Posterior cingulate gyrus (tissue), 11 donors: ENCODE results near the gene ITGA11.

Source experiments
- DNase-seq, 10 donors: peaks; one replicate each; pipeline versions ENCODE4 v3.0.0 to v3.0.0-alpha.2; 2020 to 2021; ENCODE audit warnings: mixed read lengths in 3 of 10
- intact Hi-C: fragments of 100-400 bp; cut with DNase I; formaldehyde crosslinking; loops from one replicate; pipeline ENCODE4 v1.15.1; 2023

The ITGA11 gene, protein sequence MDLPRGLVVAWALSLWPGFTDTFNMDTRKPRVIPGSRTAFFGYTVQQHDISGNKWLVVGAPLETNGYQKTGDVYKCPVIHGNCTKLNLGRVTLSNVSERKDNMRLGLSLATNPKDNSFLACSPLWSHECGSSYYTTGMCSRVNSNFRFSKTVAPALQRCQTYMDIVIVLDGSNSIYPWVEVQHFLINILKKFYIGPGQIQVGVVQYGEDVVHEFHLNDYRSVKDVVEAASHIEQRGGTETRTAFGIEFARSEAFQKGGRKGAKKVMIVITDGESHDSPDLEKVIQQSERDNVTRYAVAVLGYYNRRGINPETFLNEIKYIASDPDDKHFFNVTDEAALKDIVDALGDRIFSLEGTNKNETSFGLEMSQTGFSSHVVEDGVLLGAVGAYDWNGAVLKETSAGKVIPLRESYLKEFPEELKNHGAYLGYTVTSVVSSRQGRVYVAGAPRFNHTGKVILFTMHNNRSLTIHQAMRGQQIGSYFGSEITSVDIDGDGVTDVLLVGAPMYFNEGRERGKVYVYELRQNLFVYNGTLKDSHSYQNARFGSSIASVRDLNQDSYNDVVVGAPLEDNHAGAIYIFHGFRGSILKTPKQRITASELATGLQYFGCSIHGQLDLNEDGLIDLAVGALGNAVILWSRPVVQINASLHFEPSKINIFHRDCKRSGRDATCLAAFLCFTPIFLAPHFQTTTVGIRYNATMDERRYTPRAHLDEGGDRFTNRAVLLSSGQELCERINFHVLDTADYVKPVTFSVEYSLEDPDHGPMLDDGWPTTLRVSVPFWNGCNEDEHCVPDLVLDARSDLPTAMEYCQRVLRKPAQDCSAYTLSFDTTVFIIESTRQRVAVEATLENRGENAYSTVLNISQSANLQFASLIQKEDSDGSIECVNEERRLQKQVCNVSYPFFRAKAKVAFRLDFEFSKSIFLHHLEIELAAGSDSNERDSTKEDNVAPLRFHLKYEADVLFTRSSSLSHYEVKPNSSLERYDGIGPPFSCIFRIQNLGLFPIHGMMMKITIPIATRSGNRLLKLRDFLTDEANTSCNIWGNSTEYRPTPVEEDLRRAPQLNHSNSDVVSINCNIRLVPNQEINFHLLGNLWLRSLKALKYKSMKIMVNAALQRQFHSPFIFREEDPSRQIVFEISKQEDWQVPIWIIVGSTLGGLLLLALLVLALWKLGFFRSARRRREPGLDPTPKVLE

DNA sequence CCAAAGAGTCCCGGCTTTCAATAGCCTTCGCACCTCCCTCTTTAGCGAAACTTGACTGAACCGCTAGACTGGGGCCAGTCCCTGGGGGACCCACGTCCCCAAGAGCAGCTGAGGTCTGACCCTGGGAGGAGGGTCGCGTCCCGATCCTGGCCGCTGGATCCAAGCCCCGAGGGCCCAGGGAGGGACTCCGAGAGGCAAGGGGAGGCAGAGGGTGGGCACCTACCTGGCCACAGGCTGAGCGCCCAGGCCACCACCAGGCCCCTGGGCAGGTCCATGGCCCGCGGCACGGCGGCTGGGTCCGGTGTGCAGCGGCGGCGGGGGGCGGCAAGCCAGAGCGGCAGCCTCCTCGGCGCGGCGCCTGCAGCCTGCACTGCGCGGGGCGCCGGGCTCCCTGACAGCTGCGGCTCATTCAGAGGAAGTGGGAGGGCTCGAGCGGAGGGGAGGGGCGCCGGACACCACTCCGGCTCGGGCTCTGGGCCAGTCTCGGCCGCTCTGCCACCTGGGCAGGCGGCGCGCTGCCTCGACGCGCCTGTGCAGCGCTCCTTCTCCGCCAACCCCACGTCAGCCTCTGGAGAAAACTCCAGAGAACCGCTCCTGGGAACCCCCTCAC, at the start of gene ITGA11:
Gene ITGA11 (minus strand): TSS at position 372 of the 610 bp plus-strand sequence. CDS start 97 bp downstream, at position 275.
- peak in 4 of 10 donors; percentile 13 to 78 (median 60) for DNase-seq
- intact Hi-C loops: no loop called here

DNA sequence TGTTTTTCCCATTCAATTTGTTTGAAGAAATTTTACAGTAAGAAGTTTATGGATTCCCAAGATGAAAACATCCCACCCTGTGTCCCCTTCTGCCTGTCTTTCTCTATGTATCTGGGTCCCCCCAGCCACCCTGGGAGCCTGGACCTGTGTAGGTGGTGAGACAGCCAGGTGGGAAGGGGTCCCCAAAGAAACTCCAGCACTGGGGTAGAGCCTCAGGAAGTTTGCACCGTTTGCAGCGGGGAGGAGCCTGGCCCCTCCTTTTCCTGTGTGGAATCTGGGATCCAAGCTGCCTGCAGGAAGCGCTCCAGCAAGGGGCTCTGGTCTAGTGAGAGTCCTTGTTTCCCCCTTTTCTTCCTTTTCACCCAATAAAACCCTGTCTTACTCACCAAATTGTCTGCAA, 49.4 kb upstream of the ITGA11 start:
- no peak for DNase-seq
- intact Hi-C loops: no loop called here

DNA sequence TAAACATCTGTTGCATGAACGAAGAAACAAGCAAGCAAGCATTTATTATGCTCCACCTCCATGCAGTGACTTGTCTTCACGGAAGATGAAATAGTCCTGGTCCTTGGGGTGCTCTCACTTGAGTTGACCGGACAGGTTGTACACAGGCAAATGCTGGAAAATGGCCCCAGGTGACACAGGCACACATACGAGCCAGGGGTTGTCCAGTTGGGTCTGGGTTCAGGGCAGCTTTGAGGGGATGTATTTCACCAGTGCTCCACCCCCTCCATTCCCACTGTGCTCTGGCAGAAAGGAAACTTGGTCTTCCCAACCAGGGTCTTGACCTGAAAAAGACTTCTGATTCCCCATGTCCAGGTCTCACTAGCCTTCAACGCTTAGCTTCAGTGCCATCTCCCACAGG, 48.3 kb upstream of the ITGA11 start:
- intact Hi-C loops: no loop called here
- DNase-seq: peak in 1 of 10 donors; percentile 22

DNA sequence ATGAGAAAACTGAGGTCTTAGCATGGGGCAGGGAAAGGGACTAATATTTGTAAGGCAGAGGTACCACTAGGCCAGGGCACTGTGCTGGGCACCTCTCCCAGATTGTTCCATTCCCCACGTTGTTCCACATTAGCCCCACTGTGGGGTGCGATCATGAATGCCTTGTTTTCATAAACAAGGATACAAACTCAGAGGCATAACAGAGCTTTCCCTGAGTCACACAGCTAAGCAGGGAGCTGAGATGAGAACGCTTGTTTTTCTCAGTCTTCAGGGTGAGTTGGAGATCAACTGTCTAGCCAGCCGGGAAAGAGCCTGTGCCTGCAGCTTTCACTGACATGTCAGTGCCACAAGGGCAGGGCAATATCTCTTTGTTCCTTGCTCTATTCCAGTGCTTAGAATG, 47.9 kb upstream of the ITGA11 start:
- DNase-seq: peak in 1 of 10 donors; percentile 49
- intact Hi-C loops: no loop called here

DNA sequence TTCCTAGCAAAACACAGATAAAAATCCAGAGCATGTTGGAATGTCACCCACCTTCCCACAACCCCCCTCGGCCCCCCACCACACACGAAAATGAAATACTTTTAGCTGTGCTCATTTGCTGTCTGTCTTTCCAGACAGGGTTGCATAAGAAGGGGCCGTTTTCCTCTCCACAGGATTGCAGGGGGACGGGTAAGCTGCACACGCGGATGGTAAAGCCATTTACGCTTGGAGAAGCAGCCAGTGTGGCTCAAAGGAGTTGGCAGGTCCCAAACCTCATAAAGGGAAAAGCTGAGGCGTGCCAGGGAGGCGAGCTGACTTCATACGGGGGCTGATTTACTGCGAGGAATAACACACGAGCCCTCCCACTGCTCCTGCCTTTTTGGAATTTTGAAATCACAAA, 47.4 kb upstream of the ITGA11 start:
- intact Hi-C loops: no loop called here
- peak in 7 of 10 donors; percentile 19 to 89 (median 51) for DNase-seq

DNA sequence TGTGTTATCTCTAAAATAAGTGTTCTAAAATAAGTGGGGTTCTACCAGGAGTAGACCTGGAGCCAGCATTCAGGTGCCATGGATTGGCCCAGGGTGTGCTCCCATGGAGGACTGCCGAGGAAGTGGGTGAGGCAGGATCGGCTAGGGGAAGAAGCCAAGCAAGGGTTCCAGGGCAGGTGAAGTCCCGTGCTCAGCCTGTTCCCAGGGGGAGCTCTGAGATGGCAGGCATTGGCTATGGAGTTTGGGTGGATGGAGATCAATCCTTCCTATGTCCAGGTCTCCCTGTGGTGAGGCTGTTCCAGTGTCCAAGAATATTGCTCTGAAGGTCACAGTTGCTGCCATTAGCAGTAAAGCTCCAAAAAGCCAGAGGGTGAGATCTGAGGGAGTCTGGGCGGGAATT, 46.9 kb upstream of the ITGA11 start:
- intact Hi-C loops: no loop called here
- DNase-seq: peak in 1 of 10 donors; percentile 68

DNA sequence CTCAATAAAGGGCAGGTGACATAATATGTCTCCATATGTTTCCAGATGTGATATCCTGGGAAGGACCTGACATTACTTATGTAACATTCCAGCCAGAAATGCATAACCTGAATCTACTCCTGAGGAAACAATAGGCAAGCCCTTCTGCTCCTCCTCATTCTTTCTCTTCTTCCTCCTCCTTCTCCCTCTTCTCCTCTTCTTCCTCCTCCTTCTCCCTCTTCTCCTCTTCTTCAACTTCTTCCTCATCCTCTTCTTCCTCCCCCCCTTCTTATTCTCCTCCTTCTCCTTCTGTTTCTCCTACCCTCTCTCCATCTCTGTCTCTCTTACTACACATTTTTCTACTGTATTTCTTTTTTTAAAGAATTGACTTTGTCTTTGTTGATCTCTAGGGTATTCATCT, 43.5 kb upstream of the ITGA11 start:
- no peak for DNase-seq
- intact Hi-C loops: no loop called here

DNA sequence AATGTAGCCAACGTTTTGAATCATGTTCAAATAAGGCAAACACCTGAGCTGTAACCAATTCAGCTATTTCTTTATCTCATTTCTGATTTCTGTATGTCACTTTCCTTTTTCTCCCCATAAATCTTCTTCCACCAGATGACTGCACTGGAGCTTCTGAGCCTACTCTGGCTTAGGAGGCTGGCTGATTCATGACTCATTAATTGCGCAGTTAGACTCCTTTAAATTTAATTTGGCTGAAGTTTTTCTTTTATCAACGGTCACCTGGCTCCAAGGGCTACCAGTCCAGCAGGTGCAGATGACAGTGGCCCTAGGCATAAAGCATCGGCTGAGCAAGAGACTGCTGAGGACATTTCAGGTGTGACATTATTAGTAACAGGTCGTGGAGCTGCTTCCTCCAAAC, 39.6 kb upstream of the ITGA11 start:
- intact Hi-C loops: no loop called here
- no peak for DNase-seq

DNA sequence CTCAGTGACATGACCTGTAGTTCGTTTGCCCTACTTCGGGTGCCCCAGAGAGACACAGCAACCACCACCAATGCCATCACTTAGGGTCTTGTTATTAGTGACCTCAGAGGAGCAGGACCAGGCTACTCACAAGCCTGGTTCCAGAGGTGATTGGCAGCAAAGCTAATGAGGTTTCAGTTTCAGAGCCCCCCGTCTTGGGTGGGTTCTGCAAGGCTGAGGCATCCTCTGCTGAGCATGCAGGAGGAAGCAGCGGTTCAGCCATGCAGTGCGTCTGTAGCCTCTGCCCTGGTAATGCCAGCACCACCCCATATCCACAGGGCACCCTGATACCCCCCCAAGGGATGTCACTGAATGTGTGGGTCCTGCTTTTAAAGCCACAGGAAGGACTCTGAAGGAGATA, 39.0 kb upstream of the ITGA11 start:
- intact Hi-C loops: no loop called here
- no peak for DNase-seq

DNA sequence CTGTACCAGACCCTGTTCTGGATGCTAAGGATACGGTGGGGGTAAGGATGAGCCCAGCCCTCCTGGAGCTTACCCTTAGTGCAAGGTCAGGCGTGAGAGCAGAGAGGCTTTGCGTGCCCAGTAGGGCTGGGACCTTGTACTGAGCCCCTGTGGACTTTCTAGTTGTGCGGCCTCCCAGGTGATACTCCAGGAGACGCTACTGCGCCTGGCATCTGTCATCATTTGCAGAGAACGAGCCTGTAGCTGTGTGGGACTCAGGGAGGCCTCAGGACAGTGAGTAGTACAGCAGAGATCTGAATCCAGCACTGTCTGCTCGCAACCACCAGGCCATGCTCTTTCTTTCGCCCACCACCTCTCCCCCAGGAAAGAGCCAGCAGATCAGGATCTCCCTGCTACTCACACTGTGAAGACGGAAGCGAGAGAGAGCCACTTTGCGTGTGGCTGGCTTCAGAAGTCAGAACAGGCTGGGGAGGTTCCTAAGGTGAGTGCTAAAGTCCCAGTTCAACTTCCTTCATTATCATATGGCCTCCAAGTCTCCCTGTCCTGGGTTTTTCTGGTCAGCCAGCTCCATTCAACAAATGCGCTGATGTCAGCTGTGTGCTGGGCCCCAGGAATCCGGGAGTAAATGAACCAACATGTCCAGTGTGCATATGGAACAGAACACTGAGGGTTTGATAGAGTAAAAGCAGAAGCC, 38.2 kb upstream of the ITGA11 start:
- intact Hi-C loops: no loop called here
- DNase-seq: no peak

DNA sequence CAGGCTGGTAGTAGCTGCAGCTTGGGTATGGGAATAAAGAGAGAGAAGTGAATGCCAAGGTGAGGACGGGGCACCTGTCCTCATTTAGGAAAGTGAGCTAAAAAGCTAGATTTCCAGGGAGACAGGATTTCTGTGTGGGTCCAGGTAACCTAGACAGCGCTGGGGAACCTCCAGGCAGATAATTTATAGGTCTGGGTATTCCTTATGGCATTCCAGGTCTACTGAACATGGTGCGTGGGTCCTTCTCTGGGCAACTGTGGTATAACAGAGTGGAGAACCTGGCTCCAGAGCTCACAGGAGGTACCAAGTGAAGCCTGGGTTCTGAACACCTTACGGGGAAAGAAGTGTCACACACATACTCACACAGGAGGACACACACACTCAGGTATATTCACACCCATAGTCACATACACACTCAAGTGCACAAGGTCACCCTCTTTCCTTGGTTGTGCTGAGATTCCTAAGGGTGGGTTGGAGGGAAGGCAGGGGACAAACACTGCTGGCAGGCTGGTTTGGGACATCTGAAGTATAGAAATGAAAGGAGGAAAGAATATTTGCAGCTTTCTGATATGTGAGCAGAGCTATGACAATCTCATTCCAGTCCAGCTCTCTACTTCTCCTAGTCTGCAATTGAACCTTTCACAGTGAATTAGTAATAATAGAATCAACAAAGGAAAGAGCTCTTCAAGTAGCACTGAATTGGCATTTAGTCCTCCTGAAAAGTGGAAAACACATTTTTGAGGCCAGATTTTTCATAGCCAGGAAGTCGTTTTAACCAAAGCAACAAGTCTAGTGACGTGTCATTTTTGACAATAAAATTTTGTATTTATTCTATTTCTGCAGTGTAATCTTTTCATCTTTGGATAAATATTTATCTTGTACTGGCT, 37.4 kb upstream of the ITGA11 start:
- intact Hi-C loops: no loop called here
- DNase-seq: peak in 1 of 10 donors; percentile 36

DNA sequence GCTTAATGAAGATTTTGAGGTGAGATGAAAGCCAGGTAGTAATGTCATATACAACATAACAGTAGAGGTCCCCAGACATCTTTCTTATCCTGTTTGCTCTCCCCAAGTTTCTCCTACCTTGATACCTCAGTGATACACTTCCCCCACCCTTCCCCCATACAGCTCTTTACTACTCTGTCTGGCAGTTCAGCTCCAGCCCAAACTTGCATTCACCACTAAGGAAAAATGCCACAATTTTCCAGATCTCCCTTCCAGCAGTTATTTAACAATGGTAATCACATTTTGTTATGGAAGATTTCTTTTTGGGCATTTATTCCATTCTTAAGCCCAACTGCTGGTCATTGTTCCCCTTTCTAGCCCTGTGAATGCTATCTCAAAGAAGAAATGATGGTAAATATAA, 34.9 kb upstream of the ITGA11 start:
- DNase-seq: no peak
- intact Hi-C loops: no loop called here

DNA sequence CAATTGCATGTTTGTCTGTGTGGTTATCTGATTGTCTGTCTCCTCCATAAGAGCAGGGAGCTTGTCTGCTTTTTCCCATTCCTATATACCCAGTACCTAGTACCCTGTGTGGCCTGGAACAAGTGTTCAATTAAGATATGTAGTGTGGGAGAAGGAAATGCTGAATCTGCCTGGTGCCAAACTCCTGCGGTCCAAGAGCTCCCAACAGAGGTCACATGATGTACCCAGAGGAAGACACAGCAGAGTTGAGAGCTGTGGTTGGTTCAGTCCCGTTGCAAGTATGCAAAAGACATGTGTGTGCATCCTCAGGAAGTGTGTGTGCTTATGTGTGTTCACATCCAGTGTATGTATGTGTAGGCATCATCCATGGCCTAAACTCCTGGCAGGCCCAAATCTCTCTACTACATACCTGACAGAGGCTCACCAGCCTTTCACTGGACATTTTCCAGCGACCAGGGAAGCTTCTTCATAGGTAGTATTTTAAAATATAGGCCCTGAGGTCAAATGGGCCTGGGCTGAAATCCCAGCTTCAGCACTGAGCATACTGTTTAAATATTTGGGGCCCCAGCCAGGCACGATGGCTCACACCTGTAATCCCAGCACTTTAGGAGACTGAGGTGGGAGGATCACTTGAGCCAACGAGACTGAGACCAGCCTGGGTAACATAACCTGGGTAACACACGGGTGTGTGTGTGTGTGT, 34.0 kb upstream of the ITGA11 start:
- intact Hi-C loops: no loop called here
- peak in 1 of 10 donors; percentile 10 for DNase-seq

DNA sequence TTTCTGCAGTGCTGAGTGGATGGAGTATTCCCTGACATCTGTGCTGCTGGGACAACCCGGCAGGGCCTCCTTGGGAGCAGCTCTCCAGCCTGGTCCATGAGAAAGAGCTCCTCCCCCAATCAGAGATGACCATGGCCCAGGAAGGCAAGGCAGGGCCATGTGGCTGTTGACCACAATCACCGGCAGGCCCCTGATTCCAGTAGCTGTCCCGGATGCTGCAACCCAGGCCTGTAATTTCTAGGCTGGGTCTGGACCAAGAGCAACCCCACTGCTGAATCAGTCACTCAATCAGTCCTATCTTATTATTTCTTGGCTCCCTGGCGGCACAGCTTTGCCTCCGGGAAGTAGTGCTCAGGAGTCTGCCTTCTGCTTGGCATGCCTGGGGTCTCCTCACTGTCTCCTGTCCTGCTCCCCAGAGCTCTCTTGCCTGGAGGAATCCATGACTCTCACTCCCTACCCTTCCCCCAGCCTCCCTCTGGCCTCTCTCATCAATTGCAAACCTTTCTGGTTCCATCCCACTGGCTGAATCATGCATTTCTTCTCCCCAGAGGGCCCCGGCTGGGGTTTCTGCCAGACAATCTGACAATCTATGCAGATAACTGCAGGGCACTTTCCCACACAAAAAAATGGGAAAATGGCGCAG, 32.6 kb upstream of the ITGA11 start:
- intact Hi-C loops: no loop called here
- DNase-seq: no peak

DNA sequence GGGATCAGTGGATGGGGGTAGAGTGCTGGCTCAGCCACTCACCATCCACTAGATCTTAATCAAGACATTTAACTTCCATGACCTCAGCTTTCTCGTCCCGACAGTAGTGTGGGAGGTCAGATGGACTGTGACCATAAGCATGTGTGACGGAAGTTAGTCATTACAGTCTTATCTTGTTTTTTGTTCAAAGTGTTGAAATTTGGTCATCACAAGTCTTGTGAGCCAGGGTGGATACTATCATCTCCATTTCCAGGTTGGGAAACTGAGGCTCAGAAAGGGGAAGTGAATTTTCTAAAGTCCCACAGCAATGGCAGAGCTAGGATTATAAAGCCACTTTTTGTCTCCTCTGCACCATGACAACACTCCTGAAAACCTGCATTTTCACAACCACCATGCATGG, 32.0 kb upstream of the ITGA11 start:
- DNase-seq: no peak
- intact Hi-C loops: no loop called here

DNA sequence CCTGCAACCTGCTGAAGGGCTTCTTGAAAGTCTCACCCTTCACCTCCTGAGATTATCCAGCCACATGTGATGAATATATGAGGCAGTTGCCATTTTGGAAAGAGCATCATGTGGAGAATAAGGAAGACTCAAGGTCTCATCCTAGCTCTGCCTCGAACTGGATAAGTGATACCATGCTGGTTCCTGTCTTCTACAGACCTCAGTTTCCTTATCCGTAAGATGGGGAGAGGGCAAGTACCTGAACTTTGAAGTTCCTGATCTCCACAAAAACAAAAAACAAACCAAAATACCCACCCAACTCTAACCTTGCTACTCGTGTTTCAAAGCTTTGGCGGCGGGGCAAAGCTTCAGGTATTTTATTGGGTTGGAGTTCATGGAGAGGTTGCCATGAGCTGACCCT, 31.5 kb upstream of the ITGA11 start:
- intact Hi-C loops: no loop called here
- no peak for DNase-seq

DNA sequence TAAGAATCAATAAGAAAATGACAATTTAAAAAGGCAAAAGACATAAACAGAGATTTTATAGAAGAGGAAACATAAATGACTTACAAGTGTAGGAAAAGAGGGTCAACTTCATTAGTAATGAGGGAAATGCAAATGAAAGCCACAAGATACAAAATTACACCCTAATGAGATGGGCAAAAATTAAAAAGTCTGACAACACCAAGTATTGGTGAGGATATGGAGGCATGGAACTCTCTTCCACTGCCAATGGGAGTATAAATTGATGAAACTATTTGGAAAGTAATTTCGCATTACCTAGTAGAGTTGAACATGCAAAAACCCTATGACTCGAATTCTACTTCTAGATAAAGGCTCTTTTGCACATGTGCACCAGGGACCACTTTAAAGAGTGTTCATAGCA, 28.2 kb upstream of the ITGA11 start:
- no peak for DNase-seq
- intact Hi-C loops: no loop called here

DNA sequence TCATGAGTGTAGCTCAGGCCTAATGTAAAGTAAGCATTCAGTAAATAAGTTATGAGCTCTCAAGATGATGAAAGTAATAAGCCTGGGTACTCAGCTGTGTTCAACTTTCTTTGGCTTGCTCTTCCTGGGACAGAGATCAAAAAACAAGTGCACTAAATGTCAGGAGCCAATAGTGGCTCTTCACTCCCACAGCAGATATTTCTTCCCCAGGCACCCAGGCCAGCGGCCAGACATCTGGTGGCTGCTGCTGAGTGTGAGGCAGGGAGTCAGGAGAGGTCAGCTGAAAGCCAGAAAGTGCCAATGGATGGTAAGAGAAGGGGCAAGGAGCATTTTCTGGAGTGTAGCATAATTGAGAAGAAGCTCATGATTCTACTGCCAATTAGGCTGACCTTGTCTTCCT, 18.2 kb upstream of the ITGA11 start:
- intact Hi-C loops: no loop called here
- DNase-seq: no peak
